Large intestine (tissue), 3 donors: ENCODE data around the gene CADM1. TPM values are rescaled to one million over a fixed set of nuclear protein-coding genes. Genes with fewer than 3 reads are reported as not detected.
A peak's percentile ranks its signal among the peaks of the same experiment; 100 is the strongest.

ENCODE experiments used
- DNase-seq, 2 donors: peaks; one replicate each; pipeline versions ENCODE4 v3.0.0 to v3.0.0-alpha.2; 2013
- H3K27ac ChIP-seq: one replicate; pipeline ENCODE4 v1.5.1; 2013; ENCODE audit warnings: low read length
- H3K27me3 ChIP-seq: 2 replicates; pipeline ENCODE4 v1.6.1; 2013; ENCODE audit warnings: low read length; ENCODE audit not compliant: control insufficient read depth, insufficient read depth
- H3K36me3 ChIP-seq: 2 replicates; pipeline ENCODE4 v1.6.1; 2013; ENCODE audit warnings: low read length; ENCODE audit not compliant: control insufficient read depth, insufficient read depth
- H3K4me1 ChIP-seq: one replicate; pipeline ENCODE4 v1.6.1; 2013; ENCODE audit warnings: low read length; ENCODE audit not compliant: control insufficient read depth, insufficient read depth
- H3K4me3 ChIP-seq: one replicate; pipeline ENCODE4 v1.5.1; 2013; ENCODE audit warnings: low read length
- H3K9me3 ChIP-seq: one replicate; pipeline ENCODE4 v1.6.1; 2013; ENCODE audit warnings: mild to moderate bottlenecking, low read depth, low read length, moderate library complexity; ENCODE audit not compliant: control insufficient read depth
- WGBS: methylation state at CpG from one replicate; pipeline ENCODE4 v1.1.5; 2013; ENCODE audit warnings: low lambda C conversion rate; ENCODE audit not compliant: insufficient coverage; 5-methylcytosine and 5-hydroxymethylcytosine counted together
- polyA plus RNA-seq: library from polyadenylated mRNA; unstranded; fragments of 120-200 nt; gene quantifications from one replicate; pipeline ENCODE4 v1.2.1, GENCODE V29; 2013

CADM1 gene
- polyA plus RNA-seq, 1 donor = 32.7 TPM

GRCh38 chr11:115173136-115173535, 331.1 kb downstream of the CADM1 start:
- H3K36me3 ChIP-seq = no peaks in the 10 kb centered on the region
- peaks cover 2% of the 10 kb centered on the region for H3K4me1 ChIP-seq
- no peak overlapping the region for H3K27ac ChIP-seq
- DNase-seq = no peak
- H3K9me3 ChIP-seq = no peaks in the 10 kb centered on the region
- no peak overlapping the region for H3K4me3 ChIP-seq
- 100% methylated on average over 1 of the region's 19 CpGs for WGBS
- no peaks in the 10 kb centered on the region for H3K27me3 ChIP-seq

- Histone ChIP-seq H3K4me3 (no peak overlapping the region), H3K9me3 (no peaks in the 10 kb centered on the region), H3K36me3 (no peaks in the 10 kb centered on the region), H3K27me3 (no peaks in the 10 kb centered on the region), H3K27ac (peak overlapping the region; percentile 15), H3K4me1 (peaks cover 2% of the 10 kb centered on the region)
- WGBS = 0% methylated on average over 1 of the region's 8 CpGs
- DNase-seq = peak; percentile 19 to 74
Observed at GRCh38 chr11:115170133-115170815, 333.9 kb downstream of the CADM1 start.

GRCh38 chr11:115169251-115169650, 335.0 kb downstream of the CADM1 start:
- H3K27ac ChIP-seq = peak overlapping the region; percentile 15
- no CpG with 5 or more reads among the region's 4 CpGs for WGBS
- DNase-seq = no peak
- H3K9me3 ChIP-seq = no peaks in the 10 kb centered on the region
- no peaks in the 10 kb centered on the region for H3K27me3 ChIP-seq
- H3K4me1 ChIP-seq = peaks cover 2% of the 10 kb centered on the region
- no peak overlapping the region for H3K4me3 ChIP-seq
- H3K36me3 ChIP-seq = no peaks in the 10 kb centered on the region

- Histone ChIP-seq H3K27me3 (no peaks in the 10 kb centered on the region), H3K9me3 (no peaks in the 10 kb centered on the region), H3K4me3 (no peak overlapping the region), H3K27ac (no peak overlapping the region), H3K36me3 (no peaks in the 10 kb centered on the region), H3K4me1 (peaks cover 2% of the 10 kb centered on the region)
- DNase-seq = no peak
- WGBS = no CpG with 5 or more reads among the region's 5 CpGs
Observed at GRCh38 chr11:115168686-115169085, 335.5 kb downstream of the CADM1 start.

GRCh38 chr11:115168229-115168671, 336.0 kb downstream of the CADM1 start:
- H3K4me3 ChIP-seq = no peak overlapping the region
- no peak overlapping the region for H3K27ac ChIP-seq
- no peaks in the 10 kb centered on the region for H3K27me3 ChIP-seq
- H3K9me3 ChIP-seq = no peaks in the 10 kb centered on the region
- no peaks in the 10 kb centered on the region for H3K36me3 ChIP-seq
- peaks cover 2% of the 10 kb centered on the region for H3K4me1 ChIP-seq
- 100% methylated on average over 2 of the region's 9 CpGs for WGBS
- no peak for DNase-seq

GRCh38 chr11:115167456-115167855, 336.8 kb downstream of the CADM1 start:
- Histone ChIP-seq H3K4me3 (no peak overlapping the region), H3K9me3 (no peaks in the 10 kb centered on the region), H3K27me3 (no peaks in the 10 kb centered on the region), H3K36me3 (no peaks in the 10 kb centered on the region), H3K4me1 (peaks cover 2% of the 10 kb centered on the region), H3K27ac (no peak overlapping the region)
- DNase-seq = no peak
- 60% methylated on average over 1 of the region's 4 CpGs for WGBS

- no peak overlapping the region for H3K4me3 ChIP-seq
Observed at GRCh38 chr11:115166820-115167219, 337.4 kb downstream of the CADM1 start.

GRCh38 chr11:115164774-115165173, 339.4 kb downstream of the CADM1 start:
- Histone ChIP-seq H3K27ac (no peak overlapping the region), H3K4me1 (no peaks in the 10 kb centered on the region), H3K36me3 (no peaks in the 10 kb centered on the region), H3K9me3 (no peaks in the 10 kb centered on the region), H3K4me3 (no peak overlapping the region), H3K27me3 (no peaks in the 10 kb centered on the region)
- WGBS = no CpG with 5 or more reads among the region's 6 CpGs
- DNase-seq = no peak

More at GRCh38 chr11:115166820-115167219, 337.4 kb downstream of the CADM1 start:
- Histone ChIP-seq H3K4me1 (peaks cover 2% of the 10 kb centered on the region), H3K27ac (no peak overlapping the region), H3K36me3 (no peaks in the 10 kb centered on the region), H3K27me3 (no peaks in the 10 kb centered on the region), H3K9me3 (no peaks in the 10 kb centered on the region)
- WGBS = no CpG with 5 or more reads among the region's 6 CpGs
- peak in 1 of 2 donors; percentile 32 for DNase-seq

GRCh38 chr11:115162919-115163318, 341.3 kb downstream of the CADM1 start:
- H3K27ac ChIP-seq = no peak overlapping the region
- no peaks in the 10 kb centered on the region for H3K27me3 ChIP-seq
- no CpG with 5 or more reads among the region's 2 CpGs for WGBS
- H3K9me3 ChIP-seq = no peaks in the 10 kb centered on the region
- no peak for DNase-seq
- no peak overlapping the region for H3K4me3 ChIP-seq
- H3K36me3 ChIP-seq = no peaks in the 10 kb centered on the region
- no peaks in the 10 kb centered on the region for H3K4me1 ChIP-seq

- Histone ChIP-seq H3K4me3 (no peak overlapping the region), H3K27me3 (no peaks in the 10 kb centered on the region), H3K27ac (no peak overlapping the region), H3K4me1 (no peaks in the 10 kb centered on the region), H3K9me3 (no peaks in the 10 kb centered on the region), H3K36me3 (no peaks in the 10 kb centered on the region)
- DNase-seq = no peak
- no CpG with 5 or more reads among the region's 2 CpGs for WGBS
Observed at GRCh38 chr11:115161876-115162275, 342.3 kb downstream of the CADM1 start.

GRCh38 chr11:115159207-115159606, 345.0 kb downstream of the CADM1 start:
- Histone ChIP-seq H3K27ac (no peak overlapping the region), H3K27me3 (no peaks in the 10 kb centered on the region), H3K4me3 (no peak overlapping the region), H3K36me3 (no peaks in the 10 kb centered on the region), H3K9me3 (no peaks in the 10 kb centered on the region), H3K4me1 (no peaks in the 10 kb centered on the region)
- no peak for DNase-seq
- no CpG with 5 or more reads among the region's 9 CpGs for WGBS
